CD4-positive, alpha-beta T cell treated with Interleukin-6 at 100 ng/mL for 8 hours (primary cell): ENCODE measurements around the gene TP53BP2.
A peak's percentile ranks its signal among the peaks of the same experiment; 100 is the strongest.

Experiments used
- DNase-seq: peaks from one replicate; pipeline ENCODE4 v3.0.0-alpha.2; 2020; ENCODE audit warnings: mixed read lengths, low spot score

Gene TP53BP2

DNA sequence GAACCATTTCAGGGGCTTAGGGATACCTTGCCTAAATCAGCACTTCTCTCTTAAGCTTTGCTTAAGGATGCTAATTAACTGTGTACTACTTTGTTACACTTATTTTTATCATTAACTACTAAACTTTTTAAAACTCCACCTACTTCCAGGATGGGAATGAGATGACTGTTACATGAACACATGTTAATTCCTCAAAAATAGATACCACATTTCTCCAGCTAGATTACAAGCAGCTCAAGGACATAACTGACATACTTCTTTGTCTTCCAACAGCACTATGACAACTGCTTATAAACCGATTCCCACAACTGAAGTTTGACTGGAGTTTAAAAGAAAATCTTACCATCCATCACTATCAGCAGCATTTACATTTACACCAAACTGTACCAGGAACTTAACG, 53.7 kb downstream of the TP53BP2 start:
- DNase-seq = no peak

DNA sequence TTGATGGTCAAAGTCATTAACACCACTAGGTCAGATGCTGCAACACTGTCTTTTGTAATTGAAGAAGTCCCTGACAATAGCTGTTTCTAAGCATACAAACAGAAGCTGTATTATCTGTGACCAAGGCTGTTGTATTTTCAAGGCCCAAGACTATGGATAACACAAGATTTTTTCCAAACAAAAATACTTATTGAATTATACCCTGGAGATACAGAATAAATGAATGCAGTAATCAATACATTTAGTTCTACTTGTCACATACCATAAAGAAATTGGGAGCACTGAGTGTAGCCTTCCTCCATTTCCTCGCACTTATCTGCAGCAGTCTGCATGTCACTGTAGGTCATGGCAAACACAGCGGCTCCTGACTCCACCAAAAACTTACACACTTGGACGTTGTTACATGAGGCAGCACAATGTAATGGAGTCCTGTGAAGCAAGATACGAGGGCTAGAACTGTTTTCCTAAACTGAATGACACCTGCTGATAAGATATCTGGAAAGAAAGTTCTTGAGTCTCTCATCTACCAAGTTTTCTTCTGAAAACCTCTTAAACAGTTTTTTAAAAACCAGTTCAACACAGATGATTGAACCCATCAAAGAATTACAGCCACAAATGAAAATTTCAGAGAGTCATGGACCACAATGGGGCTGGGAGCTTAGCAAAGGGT, 56.9 kb downstream of the TP53BP2 start:
- no peak for DNase-seq

- no peak for DNase-seq
These were observed 59.9 kb downstream of the TP53BP2 start for GRCh38 chr1:223785808-223786207.

DNA sequence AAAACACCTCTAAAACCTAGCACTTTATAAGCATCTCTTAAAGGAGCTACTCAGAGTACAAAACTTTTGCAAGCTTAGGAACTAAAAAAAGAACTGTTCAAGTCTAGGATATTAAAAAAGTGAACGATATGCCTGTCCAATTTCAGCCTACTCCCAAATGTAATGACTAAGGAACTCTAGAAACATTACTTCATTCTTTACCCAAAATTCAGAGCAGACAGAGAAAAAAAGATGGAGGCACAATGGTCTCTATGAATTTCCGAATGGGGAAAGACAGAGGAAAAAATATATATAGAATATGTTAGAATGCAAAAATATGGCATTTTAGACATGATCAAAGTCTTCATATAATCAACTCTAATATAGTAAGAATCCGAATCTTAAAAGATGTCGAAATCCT, 61.2 kb downstream of the TP53BP2 start:
- no peak for DNase-seq

- DNase-seq = no peak
These were observed 62.1 kb downstream of the TP53BP2 start for GRCh38 chr1:223783676-223784075.

DNA sequence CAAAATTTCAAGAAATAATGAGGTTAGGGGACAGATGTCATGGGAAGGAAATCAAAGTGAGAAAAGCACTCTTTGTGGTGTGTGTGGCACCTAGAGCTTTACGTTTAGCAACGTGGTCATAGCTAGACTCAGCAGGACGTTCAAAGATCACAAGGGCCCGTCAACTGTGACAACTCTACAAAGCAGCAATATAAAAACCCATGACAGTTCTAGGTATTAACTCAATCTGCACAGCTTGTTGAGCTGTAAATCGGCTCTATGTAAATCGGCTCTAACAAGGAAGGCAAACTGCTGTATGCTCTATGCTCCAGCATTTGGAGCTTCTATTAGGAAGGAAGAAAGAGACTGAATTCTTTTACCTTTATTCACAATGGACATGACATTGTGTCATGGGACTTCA, 64.8 kb downstream of the TP53BP2 start:
- no peak for DNase-seq

GRCh38 chr1:223780318-223780717, 65.4 kb downstream of the TP53BP2 start:
- no peak for DNase-seq

GRCh38 chr1:223776826-223777454, 68.8 kb downstream of the TP53BP2 start:
- no peak for DNase-seq

- DNase-seq = peak; percentile 56
These were observed 69.5 kb downstream of the TP53BP2 start for GRCh38 chr1:223776075-223776814.

DNA sequence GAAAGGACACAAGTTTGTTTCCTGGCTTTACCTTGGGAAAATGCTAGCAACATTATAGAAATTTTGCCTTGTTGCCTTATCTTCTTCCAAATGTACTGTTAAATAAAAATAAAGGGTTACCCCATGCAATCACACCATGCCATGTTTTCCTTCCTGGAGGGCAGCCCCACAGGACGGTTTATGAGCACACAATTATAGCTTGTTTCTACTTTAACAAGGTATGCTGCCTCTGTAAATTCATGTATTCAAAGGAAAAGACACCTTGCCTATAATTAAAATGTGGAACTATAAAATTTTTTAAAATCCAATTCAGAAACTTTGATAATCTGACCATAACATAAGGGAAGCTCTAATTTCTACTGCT, 70.1 kb downstream of the TP53BP2 start:
- DNase-seq = no peak

- no peak for DNase-seq
These were observed 70.7 kb downstream of the TP53BP2 start for GRCh38 chr1:223775054-223775453.

GRCh38 chr1:223774134-223774814, 71.5 kb downstream of the TP53BP2 start:
- no peak for DNase-seq

DNA sequence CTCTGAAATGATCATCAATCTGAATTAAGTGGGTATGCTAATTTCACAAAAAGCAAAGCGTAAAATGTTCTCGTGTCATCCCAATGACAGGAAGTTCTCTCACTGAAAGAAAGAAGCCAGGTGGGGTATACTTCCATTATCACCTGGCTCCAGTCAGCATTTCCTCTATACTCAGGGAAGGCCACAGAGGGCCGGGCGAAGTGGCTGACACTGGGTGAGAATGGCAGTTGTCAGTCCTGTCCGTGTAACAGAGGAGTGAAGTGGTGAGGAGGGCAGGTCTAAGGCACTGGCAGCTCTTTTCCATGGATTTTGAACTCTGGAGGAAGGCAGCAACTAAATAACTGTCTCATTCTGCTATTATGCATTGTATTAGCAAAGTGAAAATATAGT, 73.0 kb downstream of the TP53BP2 start:
- DNase-seq = no peak

- DNase-seq = no peak
These were observed 73.7 kb downstream of the TP53BP2 start for GRCh38 chr1:223771814-223772770.

DNA sequence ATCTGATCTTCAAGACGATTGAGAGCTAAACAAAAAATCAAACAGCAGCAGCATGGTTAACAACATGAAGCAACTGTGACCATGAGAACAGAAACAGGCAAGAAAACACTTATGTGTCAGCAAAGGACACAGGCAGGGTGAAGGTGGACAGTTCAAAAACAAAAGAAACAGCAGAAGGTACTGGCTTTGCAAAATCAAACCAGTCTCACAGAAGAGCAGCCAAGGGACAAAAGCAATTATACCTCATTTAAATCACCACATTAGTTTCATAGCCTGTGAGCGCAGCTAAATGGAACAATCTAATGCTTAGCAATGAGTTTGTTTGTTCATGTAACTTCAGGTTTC, 74.3 kb downstream of the TP53BP2 start:
- DNase-seq = no peak

GRCh38 chr1:223770621-223771315, 75.0 kb downstream of the TP53BP2 start:
- DNase-seq = no peak

GRCh38 chr1:223765719-223766340, 79.9 kb downstream of the TP53BP2 start:
- DNase-seq = no peak

- DNase-seq = no peak
These were observed 80.6 kb downstream of the TP53BP2 start for GRCh38 chr1:223765036-223765718.

DNA sequence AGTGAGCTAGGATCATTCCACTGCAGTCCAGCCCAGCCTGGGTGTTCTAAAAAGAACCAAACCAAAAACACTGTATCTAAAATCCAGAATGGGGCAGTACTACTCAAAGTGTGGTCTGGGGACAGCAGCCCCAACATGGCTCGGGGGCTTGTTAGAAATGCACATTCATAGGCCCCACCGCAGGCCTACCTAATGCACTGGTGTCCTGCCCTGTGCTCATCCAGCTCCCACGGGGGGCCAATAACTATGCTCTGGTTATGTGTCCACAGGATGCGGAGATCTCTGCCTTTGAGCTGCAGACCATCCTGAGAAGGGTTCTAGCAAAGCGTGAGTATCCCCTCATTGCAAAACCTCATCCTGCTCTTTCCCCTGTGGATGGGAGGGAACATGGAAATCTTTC, 81.9 kb downstream of the TP53BP2 start:
- no peak for DNase-seq

DNA sequence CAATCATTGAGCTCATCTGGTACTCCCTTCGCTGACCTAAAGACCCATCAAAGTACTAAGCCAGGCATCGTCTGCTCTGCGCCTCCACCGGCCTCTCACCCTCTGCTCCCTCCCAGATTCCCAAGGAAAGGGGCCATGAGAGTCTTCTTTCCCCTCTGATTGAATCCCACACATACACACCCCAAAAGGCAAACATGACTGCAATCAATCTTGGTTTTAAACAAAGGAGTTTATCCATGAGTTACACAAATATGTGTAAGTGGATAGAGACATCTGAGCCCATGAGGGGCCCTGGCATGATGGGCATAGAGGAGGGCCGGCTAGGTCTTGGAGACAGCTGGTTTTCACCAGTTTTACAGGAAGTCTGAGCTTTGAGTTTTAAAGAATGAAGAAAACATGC, 82.5 kb downstream of the TP53BP2 start:
- DNase-seq = no peak
